HEK293T (cell line): ENCODE data around the gene RELT.

ENCODE experiments used
- ARNT ChIP-seq: fragments of 450-650 bp; IDR thresholded peaks from 2 replicates; pipeline ENCODE4 v1.6.1; 2017; ENCODE audit warnings: mild to moderate bottlenecking
- BHLHE40 ChIP-seq: fragments of 450-650 bp; IDR thresholded peaks from 2 replicates; pipeline ENCODE4 v1.6.1; 2016; ENCODE audit warnings: mild to moderate bottlenecking, moderate library complexity, borderline replicate concordance
- FOXA1 ChIP-seq: fragments of 450-650 bp; IDR thresholded peaks from 2 replicates; pipeline ENCODE4 v1.6.1; 2016; ENCODE audit warnings: mild to moderate bottlenecking
- FOXM1 ChIP-seq: fragments of 450-650 bp; IDR thresholded peaks from 2 replicates; pipeline ENCODE4 v1.6.1; 2017; ENCODE audit warnings: mild to moderate bottlenecking, borderline replicate concordance
- HDGF ChIP-seq: fragments of 450-650 bp; IDR thresholded peaks from 2 replicates; pipeline ENCODE4 v1.6.1; 2017; ENCODE audit warnings: antibody characterized with exemption, borderline replicate concordance
- SUZ12 ChIP-seq: fragments of 450-650 bp; IDR thresholded peaks from 2 replicates; pipeline ENCODE4 v1.6.1; 2016; ENCODE audit warnings: mild to moderate bottlenecking
- TARDBP ChIP-seq: fragments of 450-650 bp; IDR thresholded peaks from 2 replicates; pipeline ENCODE4 v1.6.1; 2016
- ZNF384 ChIP-seq: fragments of 450-650 bp; IDR thresholded peaks from 2 replicates; pipeline ENCODE4 v1.6.1; 2016

DNA sequence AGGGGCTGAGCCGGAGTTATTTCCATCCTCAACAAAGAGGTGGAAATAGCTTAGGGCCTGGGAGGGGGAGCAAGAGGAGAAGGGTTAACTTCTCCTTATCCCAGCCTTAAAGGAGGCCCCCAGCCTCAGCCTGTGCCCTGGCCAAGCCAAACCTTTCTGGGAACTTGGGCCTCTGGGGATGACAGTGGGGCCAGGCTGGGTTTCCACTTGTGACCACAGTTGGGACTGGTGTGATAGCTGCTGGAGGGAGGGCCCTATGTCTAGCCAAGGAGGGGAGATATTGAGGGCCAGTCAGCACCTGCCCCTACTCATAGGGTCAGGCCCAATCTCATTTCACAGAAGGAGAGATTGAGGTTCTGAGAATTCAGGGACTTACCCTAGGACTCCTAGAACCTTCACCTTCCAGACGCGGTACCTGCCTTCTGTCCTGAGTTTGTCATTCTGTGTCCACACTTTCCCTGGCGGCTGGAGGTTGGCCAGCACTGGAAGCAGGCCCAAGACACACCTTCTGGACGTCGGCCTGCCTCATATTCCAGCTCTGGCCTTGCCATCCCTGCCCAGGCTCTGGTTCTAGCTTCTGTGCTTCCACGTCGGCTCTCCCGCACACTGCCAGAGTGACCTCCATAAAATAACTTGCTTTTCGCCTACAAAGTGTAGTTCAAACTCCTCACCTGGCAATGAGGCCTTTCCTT lies 3.1 kb downstream of the RELT start:
- no peak for TF ChIP-seq ARNT
- no peak for TF ChIP-seq TARDBP
- no peak for TF ChIP-seq SUZ12
- TF ChIP-seq FOXM1, result no peak
- TF ChIP-seq ZNF384, result no peak
- no peak for TF ChIP-seq FOXA1
- TF ChIP-seq HDGF, result no peak
- no peak for TF ChIP-seq BHLHE40
